Astrocyte (in vitro differentiated cells and primary cell): ENCODE measurements around the gene CGB3.

Experiments used
- CTCF ChIP-seq: IDR thresholded peaks from 2 replicates; pipeline ENCODE4 v1.5.1; 2011; ENCODE audit warnings: low read depth, mild to moderate bottlenecking, inconsistent platforms, low read length, moderate library complexity; ENCODE audit not compliant: insufficient read depth
- EZH2 ChIP-seq: IDR thresholded peaks from 2 replicates; pipeline ENCODE4 v1.6.1; 2012; ENCODE audit warnings: mild to moderate bottlenecking, low read length, inconsistent platforms; ENCODE audit not compliant: insufficient read depth

GRCh38 chr19:49011194-49011593 lies 12.9 kb downstream of the CGB3 start:
- TF ChIP-seq CTCF (no peak), EZH2 (no peak)
